Neural cell (in vitro differentiated cells): Measurements from ENCODE around the gene CLDN20. TPM values are rescaled to one million over a fixed set of nuclear protein-coding genes. Genes with fewer than 3 reads are reported as not detected.

Experiments used
- H2AFZ ChIP-seq: fragments of 200-600, 300-800 bp; sonication (generic), shearing (Covaris generic); 2 replicates; pipeline ENCODE4 v1.6.0; 2014; ENCODE audit warnings: low read depth, mild to moderate bottlenecking, antibody characterized with exemption, low read length, moderate library complexity
- H3F3A ChIP-seq: fragments of 200-600 bp; shearing (Covaris generic); 2 replicates; pipeline ENCODE4 v1.6.1; 2016; ENCODE audit warnings: mild to moderate bottlenecking, moderate library complexity, mixed read lengths, antibody characterized with exemption, low read length; ENCODE audit not compliant: insufficient read depth, poor library complexity, severe bottlenecking
- H3K27ac ChIP-seq: fragments of 200-600, 300-800 bp; sonication (generic), shearing (Covaris generic); 2 replicates; pipeline ENCODE4 v1.5.1; 2014; ENCODE audit warnings: mild to moderate bottlenecking, low read length, moderate library complexity
- H3K27me3 ChIP-seq: fragments of 300-800, 200-600 bp; sonication (generic), shearing (Covaris generic); 2 replicates; pipeline ENCODE4 v1.6.0; 2014; ENCODE audit warnings: mild to moderate bottlenecking, low read depth, low read length, moderate library complexity; ENCODE audit not compliant: insufficient read depth
- H3K36me3 ChIP-seq: fragments of 300-800, 200-600 bp; sonication (generic), shearing (Covaris generic); 2 replicates; pipeline ENCODE4 v1.5.1; 2014; ENCODE audit warnings: mild to moderate bottlenecking, antibody characterized with exemption, low read length, moderate library complexity; ENCODE audit not compliant: insufficient read depth
- H3K4me2 ChIP-seq: fragments of 300-800, 200-600 bp; sonication (generic), shearing (Covaris generic); 2 replicates; pipeline ENCODE4 v1.6.0; 2014; ENCODE audit warnings: mild to moderate bottlenecking, low read length
- H3K4me3 ChIP-seq: fragments of 300-800, 200-600 bp; sonication (generic), shearing (Covaris generic); 2 replicates; pipeline ENCODE4 v1.5.1; 2014; ENCODE audit warnings: mild to moderate bottlenecking, low read length, moderate library complexity
- H3K79me2 ChIP-seq: fragments of 200-600 bp; shearing (Covaris generic); replicated peaks from 2 replicates; pipeline ENCODE4 v1.6.0; 2014; ENCODE audit warnings: mild to moderate bottlenecking, low read length, moderate library complexity; ENCODE audit not compliant: insufficient read depth
- H3K9ac ChIP-seq: fragments of 300-800, 200-600 bp; sonication (generic), shearing (Covaris generic); 2 replicates; pipeline ENCODE4 v1.6.1; 2016; ENCODE audit warnings: mild to moderate bottlenecking, low read length, mixed read lengths
- H3K9me2 ChIP-seq: fragments of 200-600 bp; shearing (Covaris generic); 2 replicates; pipeline ENCODE4 v1.6.1; 2016; ENCODE audit warnings: mild to moderate bottlenecking, low read length, mixed read lengths; ENCODE audit not compliant: insufficient read depth
- H3K9me3 ChIP-seq: fragments of 200-600, 300-800 bp; sonication (generic), shearing (Covaris generic); 2 replicates; pipeline ENCODE4 v1.6.1; 2016; ENCODE audit warnings: mild to moderate bottlenecking, mixed run types, low read length, moderate library complexity, mixed read lengths
- H4K20me1 ChIP-seq: fragments of 200-600 bp; shearing (Covaris generic); 2 replicates; pipeline ENCODE4 v1.6.1; 2016; ENCODE audit warnings: mild to moderate bottlenecking, mixed run types; ENCODE audit not compliant: insufficient read depth
- EP300 ChIP-seq: fragments of 450-650 bp; conservative IDR thresholded peaks from 2 replicates; pipeline ENCODE4 v1.6.1; 2014; ENCODE audit warnings: antibody characterized with exemption, mild to moderate bottlenecking, moderate library complexity; ENCODE audit not compliant: poor library complexity, severe bottlenecking
- EZH2 ChIP-seq: fragments of 200-600, 300-800 bp; shearing (Covaris generic), sonication (generic); IDR thresholded peaks from 2 replicates; pipeline ENCODE4 v1.6.1; 2014; ENCODE audit warnings: antibody characterized with exemption, low read length, borderline replicate concordance, mild to moderate bottlenecking; ENCODE audit not compliant: insufficient read depth, poor library complexity, severe bottlenecking
- MXI1 ChIP-seq: fragments of 450-650 bp; conservative IDR thresholded peaks from 2 replicates; pipeline ENCODE4 v1.6.1; 2014; ENCODE audit warnings: antibody characterized with exemption, mild to moderate bottlenecking; ENCODE audit not compliant: poor library complexity, severe bottlenecking
- POLR2AphosphoS5 ChIP-seq: IDR thresholded peaks from 2 replicates; pipeline ENCODE4 v1.6.1; 2012
- RAD21 ChIP-seq: fragments of 450-650 bp; conservative IDR thresholded peaks from 2 replicates; pipeline ENCODE4 v1.6.1; 2014; ENCODE audit warnings: antibody characterized with exemption, mild to moderate bottlenecking, moderate library complexity
- SMC3 ChIP-seq: fragments of 450-650 bp; conservative IDR thresholded peaks from 2 replicates; pipeline ENCODE4 v1.6.1; 2014; ENCODE audit warnings: antibody characterized with exemption, mild to moderate bottlenecking, moderate library complexity; ENCODE audit not compliant: poor library complexity
- TAF1 ChIP-seq: IDR thresholded peaks from 2 replicates; pipeline ENCODE4 v1.6.1; 2012; ENCODE audit warnings: low read depth
- polyA plus RNA-seq: library from polyadenylated mRNA; depleted of rRNA; stranded (reverse); fragments of >200 nt; gene quantifications from 2 replicates; pipeline ENCODE4 v1.2.3, GENCODE V29; 2014
- TF ChIP-seq, protein P1 (sequence below): IDR thresholded peaks from 2 replicates; pipeline ENCODE4 v1.6.1; 2012; ENCODE audit warnings: borderline replicate concordance
- TF ChIP-seq, protein P2 (sequence below): fragments of 450-650 bp; IDR thresholded peaks from 2 replicates; pipeline ENCODE4 v1.5.1; 2014; ENCODE audit warnings: antibody characterized with exemption, mild to moderate bottlenecking, moderate library complexity; ENCODE audit not compliant: poor library complexity, severe bottlenecking

CLDN20 gene
- polyA plus RNA-seq, 1 donor from 2014 or later: not detected

DNA sequence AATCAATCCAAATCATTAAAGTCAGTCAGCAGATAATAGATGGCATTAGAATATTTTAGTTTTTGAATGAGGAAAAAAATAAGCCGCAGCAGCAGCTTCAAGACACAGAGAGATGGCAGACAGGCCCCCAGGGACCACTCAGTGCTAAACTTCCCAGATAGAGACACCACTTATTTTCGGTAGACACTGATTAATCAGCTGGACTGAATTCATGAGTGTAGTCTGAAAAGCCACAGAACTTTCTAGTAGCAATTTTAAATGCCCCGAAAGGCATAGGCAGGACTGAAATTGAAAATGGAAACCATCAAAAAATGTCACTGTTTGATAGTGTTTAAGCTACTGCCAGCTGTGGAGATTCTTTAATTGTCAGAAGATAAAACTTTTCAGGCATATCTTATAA lies 3.1 kb upstream of the CLDN20 start:
- H3K79me2 ChIP-seq: no peaks in the 10 kb centered on the region
- H3K9me2 ChIP-seq: no peaks in the 10 kb centered on the region
- H3F3A ChIP-seq: no peaks in the 10 kb centered on the region
- TF ChIP-seq RAD21 (no peak), SMC3 (no peak), EP300 (no peak), POLR2AphosphoS5 (no peak), EZH2 (no peak), TAF1 (no peak), MXI1 (no peak)
- TF ChIP-seq, protein P1, sequence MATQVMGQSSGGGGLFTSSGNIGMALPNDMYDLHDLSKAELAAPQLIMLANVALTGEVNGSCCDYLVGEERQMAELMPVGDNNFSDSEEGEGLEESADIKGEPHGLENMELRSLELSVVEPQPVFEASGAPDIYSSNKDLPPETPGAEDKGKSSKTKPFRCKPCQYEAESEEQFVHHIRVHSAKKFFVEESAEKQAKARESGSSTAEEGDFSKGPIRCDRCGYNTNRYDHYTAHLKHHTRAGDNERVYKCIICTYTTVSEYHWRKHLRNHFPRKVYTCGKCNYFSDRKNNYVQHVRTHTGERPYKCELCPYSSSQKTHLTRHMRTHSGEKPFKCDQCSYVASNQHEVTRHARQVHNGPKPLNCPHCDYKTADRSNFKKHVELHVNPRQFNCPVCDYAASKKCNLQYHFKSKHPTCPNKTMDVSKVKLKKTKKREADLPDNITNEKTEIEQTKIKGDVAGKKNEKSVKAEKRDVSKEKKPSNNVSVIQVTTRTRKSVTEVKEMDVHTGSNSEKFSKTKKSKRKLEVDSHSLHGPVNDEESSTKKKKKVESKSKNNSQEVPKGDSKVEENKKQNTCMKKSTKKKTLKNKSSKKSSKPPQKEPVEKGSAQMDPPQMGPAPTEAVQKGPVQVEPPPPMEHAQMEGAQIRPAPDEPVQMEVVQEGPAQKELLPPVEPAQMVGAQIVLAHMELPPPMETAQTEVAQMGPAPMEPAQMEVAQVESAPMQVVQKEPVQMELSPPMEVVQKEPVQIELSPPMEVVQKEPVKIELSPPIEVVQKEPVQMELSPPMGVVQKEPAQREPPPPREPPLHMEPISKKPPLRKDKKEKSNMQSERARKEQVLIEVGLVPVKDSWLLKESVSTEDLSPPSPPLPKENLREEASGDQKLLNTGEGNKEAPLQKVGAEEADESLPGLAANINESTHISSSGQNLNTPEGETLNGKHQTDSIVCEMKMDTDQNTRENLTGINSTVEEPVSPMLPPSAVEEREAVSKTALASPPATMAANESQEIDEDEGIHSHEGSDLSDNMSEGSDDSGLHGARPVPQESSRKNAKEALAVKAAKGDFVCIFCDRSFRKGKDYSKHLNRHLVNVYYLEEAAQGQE: no peak
- TF ChIP-seq, protein P2, sequence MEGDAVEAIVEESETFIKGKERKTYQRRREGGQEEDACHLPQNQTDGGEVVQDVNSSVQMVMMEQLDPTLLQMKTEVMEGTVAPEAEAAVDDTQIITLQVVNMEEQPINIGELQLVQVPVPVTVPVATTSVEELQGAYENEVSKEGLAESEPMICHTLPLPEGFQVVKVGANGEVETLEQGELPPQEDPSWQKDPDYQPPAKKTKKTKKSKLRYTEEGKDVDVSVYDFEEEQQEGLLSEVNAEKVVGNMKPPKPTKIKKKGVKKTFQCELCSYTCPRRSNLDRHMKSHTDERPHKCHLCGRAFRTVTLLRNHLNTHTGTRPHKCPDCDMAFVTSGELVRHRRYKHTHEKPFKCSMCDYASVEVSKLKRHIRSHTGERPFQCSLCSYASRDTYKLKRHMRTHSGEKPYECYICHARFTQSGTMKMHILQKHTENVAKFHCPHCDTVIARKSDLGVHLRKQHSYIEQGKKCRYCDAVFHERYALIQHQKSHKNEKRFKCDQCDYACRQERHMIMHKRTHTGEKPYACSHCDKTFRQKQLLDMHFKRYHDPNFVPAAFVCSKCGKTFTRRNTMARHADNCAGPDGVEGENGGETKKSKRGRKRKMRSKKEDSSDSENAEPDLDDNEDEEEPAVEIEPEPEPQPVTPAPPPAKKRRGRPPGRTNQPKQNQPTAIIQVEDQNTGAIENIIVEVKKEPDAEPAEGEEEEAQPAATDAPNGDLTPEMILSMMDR: no peak
- no peak overlapping the region for H3K4me2 ChIP-seq
- no peaks in the 10 kb centered on the region for H3K9me3 ChIP-seq
- H2AFZ ChIP-seq: no peak overlapping the region
- H3K4me3 ChIP-seq: no peak overlapping the region
- no peaks in the 10 kb centered on the region for H4K20me1 ChIP-seq
- no peaks in the 10 kb centered on the region for H3K27me3 ChIP-seq
- H3K27ac ChIP-seq: no peak overlapping the region
- H3K36me3 ChIP-seq: no peaks in the 10 kb centered on the region
- H3K9ac ChIP-seq: no peak overlapping the region

DNA sequence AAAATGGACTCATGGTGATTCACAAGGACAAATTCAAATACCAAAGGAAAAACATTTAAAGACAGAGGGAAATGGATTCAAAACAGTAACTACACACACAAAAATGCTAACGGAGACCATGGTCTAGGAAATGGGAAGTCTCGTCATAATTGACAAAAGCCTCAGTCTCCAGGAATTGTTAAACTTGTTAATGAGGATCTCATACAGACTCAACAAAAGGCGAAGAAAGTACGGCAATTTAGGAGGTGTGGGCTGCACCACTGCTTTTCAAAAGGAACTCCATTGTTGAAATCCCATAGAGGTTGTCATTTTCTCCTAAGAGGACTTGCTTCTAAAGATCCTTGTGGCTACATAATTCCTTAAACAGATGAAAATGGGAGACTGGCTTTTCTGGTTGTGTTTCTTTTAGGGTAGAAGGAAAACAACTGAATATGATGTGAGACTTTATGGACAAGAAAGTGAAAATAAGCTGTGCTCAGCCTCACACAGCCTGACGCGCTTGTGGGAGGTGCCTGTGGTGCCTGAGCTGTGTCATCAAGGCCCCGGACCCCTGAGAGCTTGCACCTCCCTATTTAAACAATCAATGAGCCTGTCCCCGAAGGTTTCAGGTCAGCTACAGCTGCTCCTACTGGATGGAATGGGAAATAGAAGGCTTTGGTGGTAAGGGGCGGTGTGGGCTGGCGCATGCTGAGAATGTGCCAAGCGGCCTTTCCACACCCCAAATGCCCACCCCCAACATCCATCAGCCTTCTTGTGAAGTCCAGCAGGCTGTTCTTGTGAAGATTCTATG lies 2.5 kb upstream of the CLDN20 start:
- Histone ChIP-seq H3K79me2 (no peaks in the 10 kb centered on the region), H4K20me1 (no peaks in the 10 kb centered on the region), H3K27ac (no peak overlapping the region), H2AFZ (no peak overlapping the region), H3K4me2 (no peak overlapping the region), H3K9me3 (no peaks in the 10 kb centered on the region), H3K36me3 (no peaks in the 10 kb centered on the region), H3K9ac (no peak overlapping the region), H3K27me3 (no peaks in the 10 kb centered on the region), H3F3A (no peaks in the 10 kb centered on the region), H3K9me2 (no peaks in the 10 kb centered on the region), H3K4me3 (no peak overlapping the region)
- TF ChIP-seq SMC3 (no peak), TAF1 (no peak), EP300 (no peak), POLR2AphosphoS5 (no peak), MXI1 (no peak), EZH2 (no peak), RAD21 (no peak)
- TF ChIP-seq, protein P1: no peak
- TF ChIP-seq, protein P2: no peak
